ENCODE measurements around the gene RSPO3. TPM values are rescaled to one million over a fixed set of nuclear protein-coding genes. Genes with fewer than 3 reads are reported as not detected.
"Not testable (repeated sequence)": the region's sequence is repeated elsewhere in the genome, so short reads cannot be mapped to it uniquely, and the experiment has no call there.

Gene RSPO3
- total RNA-seq, 1 donor from 2014 or later, result 32.3 TPM

- Mint-ChIP-seq H3K36me3 (no peaks in the 10 kb centered on the region), H3K4me1 (ENCODE audit: unreplicated experiment) (no peaks in the 10 kb centered on the region), H3K9me3 (no peaks in the 10 kb centered on the region), H3K27ac (no peak overlapping the region), H3K27me3 (no peaks in the 10 kb centered on the region), H3K4me3 (no peak overlapping the region)
- TF ChIP-seq CTCF (conservative IDR thresholded peaks at IDR 0.05), result no peak
- no peak for DNase-seq (ENCODE audit: extremely low spot score, unreplicated experiment)
Observed at GRCh38 chr6:127210725-127211124, 92.3 kb downstream of the RSPO3 start.

GRCh38 chr6:127212376-127212775, 93.9 kb downstream of the RSPO3 start:
- H3K4me3 Mint-ChIP-seq, result no peak overlapping the region
- no peak for TF ChIP-seq CTCF (conservative IDR thresholded peaks at IDR 0.05)

GRCh38 chr6:127214032-127214431, 95.6 kb downstream of the RSPO3 start:
- not testable (repeated sequence) for DNase-seq (ENCODE audit: extremely low spot score, unreplicated experiment); H3K4me3 Mint-ChIP-seq; H3K27me3 Mint-ChIP-seq; H3K27ac Mint-ChIP-seq; H3K4me1 Mint-ChIP-seq (ENCODE audit: unreplicated experiment); H3K36me3 Mint-ChIP-seq; H3K9me3 Mint-ChIP-seq

More at GRCh38 chr6:127212376-127212775, 93.9 kb downstream of the RSPO3 start:
- Mint-ChIP-seq H3K4me1 (ENCODE audit: unreplicated experiment) (no peaks in the 10 kb centered on the region), H3K36me3 (no peaks in the 10 kb centered on the region), H3K9me3 (no peaks in the 10 kb centered on the region), H3K27me3 (no peaks in the 10 kb centered on the region), H3K27ac (no peak overlapping the region)
- no peak for DNase-seq (ENCODE audit: extremely low spot score, unreplicated experiment)

GRCh38 chr6:127214531-127214930, 96.1 kb downstream of the RSPO3 start:
- not testable (repeated sequence) for H3K27ac Mint-ChIP-seq; H3K27me3 Mint-ChIP-seq; H3K36me3 Mint-ChIP-seq; H3K4me3 Mint-ChIP-seq; DNase-seq (ENCODE audit: extremely low spot score, unreplicated experiment); H3K9me3 Mint-ChIP-seq; H3K4me1 Mint-ChIP-seq (ENCODE audit: unreplicated experiment)

GRCh38 chr6:127215931-127216330, 97.5 kb downstream of the RSPO3 start:
- no peak for TF ChIP-seq CTCF (conservative IDR thresholded peaks at IDR 0.05)
- Mint-ChIP-seq H3K4me3 (no peak overlapping the region), H3K4me1 (ENCODE audit: unreplicated experiment) (no peaks in the 10 kb centered on the region), H3K27me3 (no peaks in the 10 kb centered on the region), H3K9me3 (no peaks in the 10 kb centered on the region), H3K27ac (no peak overlapping the region), H3K36me3 (no peaks in the 10 kb centered on the region)
- DNase-seq (ENCODE audit: extremely low spot score, unreplicated experiment), result no peak

GRCh38 chr6:127216810-127217789, 98.6 kb downstream of the RSPO3 start:
- Mint-ChIP-seq H3K27me3 (no peaks in the 10 kb centered on the region), H3K36me3 (no peaks in the 10 kb centered on the region), H3K9me3 (no peaks in the 10 kb centered on the region), H3K27ac (no peak overlapping the region), H3K4me3 (no peak overlapping the region), H3K4me1 (ENCODE audit: unreplicated experiment) (no peaks in the 10 kb centered on the region)
- no peak for DNase-seq (ENCODE audit: extremely low spot score, unreplicated experiment)
- no peak for TF ChIP-seq CTCF (conservative IDR thresholded peaks at IDR 0.05)

Measured in type B pancreatic cell (in vitro differentiated cells).